Endothelial cell of umbilical vein (primary cell): ENCODE measurements around the gene EPB41L2. TPM values are rescaled to one million over a fixed set of nuclear protein-coding genes. Genes with fewer than 3 reads are reported as not detected.

ENCODE experiments used
- BruUV-seq: library from RNA; stranded (reverse); fragments of 400-500 nt; replicated peaks from 2 replicates; lab custom pipeline; 2021; lab: Mats Ljungman, UMichigan
- CTCF ChIA-PET: fragments of 300-600, 350-600 bp; sonication (Branson Sonifier 250); formaldehyde crosslinking; loops from one replicate; lab custom pipeline; 2021; ENCODE audit warnings: antibody characterized with exemption, inconsistent platforms; lab: Charles Lee
- POLR2A ChIA-PET: fragments of 300-600, 350-600 bp; sonication (Branson Sonifier 250); formaldehyde crosslinking; loops from one replicate; lab custom pipeline; 2021; ENCODE audit warnings: antibody characterized with exemption, inconsistent platforms; lab: Charles Lee
- DNase-seq: peaks from one replicate; pipeline ENCODE4 v3.0.0-alpha.2; 2011; ENCODE audit warnings: low read depth, low spot score
- FAIRE-seq: peaks from 2 replicates; lab custom pipeline; 2011; peaks lifted over from hg19 to GRCh38; lab: Jason Lieb, UNC
- H2AFZ ChIP-seq: 2 replicates; pipeline ENCODE4 v1.6.0; 2012; ENCODE audit warnings: low read depth, low read length, control low read depth, inconsistent platforms
- H3K27ac ChIP-seq: 2 replicates; pipeline ENCODE4 v1.5.1; 2011; ENCODE audit warnings: low read depth, mild to moderate bottlenecking, control low read depth, low read length, moderate library complexity; ENCODE audit not compliant: insufficient read depth
- H3K27me3 ChIP-seq, 2 experiments: 2 replicates each; pipeline versions ENCODE4 v1.6.0 to v1.6.1; 2011; ENCODE audit warnings: low read length in 2 of 2, mixed read lengths in 1 of 2; ENCODE audit not compliant: control insufficient read depth in 2 of 2, insufficient read depth in 2 of 2
- H3K36me3 ChIP-seq, 2 experiments: 2 replicates in 1 of 2; 3 replicates in 1 of 2; pipeline ENCODE4 v1.5.1; 2011; ENCODE audit warnings: low read length in 2 of 2, mild to moderate bottlenecking in 1 of 2, moderate library complexity in 1 of 2; ENCODE audit not compliant: control insufficient read depth in 2 of 2, insufficient read depth in 2 of 2; ENCODE audit errors: extremely low read depth in 1 of 2
- H3K4me1 ChIP-seq: 3 replicates; pipeline ENCODE4 v1.5.1; 2011; ENCODE audit warnings: mild to moderate bottlenecking, low read length; ENCODE audit not compliant: control insufficient read depth, insufficient read depth; ENCODE audit errors: extremely low read depth
- H3K4me2 ChIP-seq: 2 replicates; pipeline ENCODE4 v1.6.1; 2011; ENCODE audit warnings: low read length, control low read depth, mixed read lengths; ENCODE audit not compliant: insufficient read depth
- H3K4me3 ChIP-seq, 3 experiments: fragments of 200-600 bp in 1 of 3; sonication (generic), shearing (Covaris generic) in 1 of 3; replicated peaks in 1 of 3; 2 replicates each; pipeline ENCODE4 v1.5.1; 2011 to 2016; ENCODE audit warnings: control low read depth in 3 of 3, low read length in 3 of 3, mild to moderate bottlenecking in 2 of 3, inconsistent platforms in 1 of 3, low read depth in 1 of 3, moderate library complexity in 1 of 3; ENCODE audit not compliant: insufficient read depth in 1 of 3
- H3K79me2 ChIP-seq: 2 replicates; pipeline ENCODE4 v1.6.0; 2012; ENCODE audit warnings: low read length, inconsistent platforms; ENCODE audit not compliant: control insufficient read depth, insufficient read depth
- H3K9ac ChIP-seq: replicated peaks from 2 replicates; pipeline ENCODE3; 2011; ENCODE audit warnings: low read length, control low read depth; ENCODE audit not compliant: insufficient read depth; ENCODE audit errors: extremely low read depth
- H3K9me1 ChIP-seq: replicated peaks from 3 replicates; pipeline ENCODE4 v1.6.0; 2011; ENCODE audit warnings: mild to moderate bottlenecking, low read length; ENCODE audit not compliant: control insufficient read depth, insufficient read depth; ENCODE audit errors: extremely low read depth
- H3K9me3 ChIP-seq: replicated peaks from 2 replicates; pipeline ENCODE4 v1.5.1; 2012; ENCODE audit warnings: low read length, inconsistent platforms; ENCODE audit not compliant: control insufficient read depth, insufficient read depth
- H4K20me1 ChIP-seq: replicated peaks from 2 replicates; pipeline ENCODE3; 2011; ENCODE audit warnings: mild to moderate bottlenecking, low read length; ENCODE audit not compliant: control insufficient read depth, insufficient read depth; ENCODE audit errors: extremely low read depth
- CTCF ChIP-seq, 2 donors: IDR thresholded peaks; 1 replicate in 1 of 2; 2 replicates in 1 of 2; pipeline ENCODE4 v1.5.1; 2011; ENCODE audit warnings: low read length in 2 of 2, mild to moderate bottlenecking in 2 of 2, moderate library complexity in 2 of 2, control low read depth in 1 of 2, inconsistent platforms in 1 of 2, low read depth in 1 of 2; ENCODE audit not compliant: insufficient read depth in 1 of 2; ENCODE audit errors: extremely low read depth in 1 of 2
- EZH2 ChIP-seq: IDR thresholded peaks from 2 replicates; pipeline ENCODE4 v1.6.1; 2012; ENCODE audit warnings: borderline replicate concordance, low read depth, mild to moderate bottlenecking, moderate library complexity, low read length, inconsistent platforms; ENCODE audit not compliant: severe bottlenecking
- FOS ChIP-seq: IDR thresholded peaks from 2 replicates; pipeline ENCODE4 v1.6.1; 2011; ENCODE audit warnings: mild to moderate bottlenecking, low read length, moderate library complexity, borderline replicate concordance; ENCODE audit not compliant: insufficient read depth
- GATA2 ChIP-seq: IDR thresholded peaks from 2 replicates; pipeline ENCODE4 v1.7.0; 2011; ENCODE audit warnings: low read depth, mild to moderate bottlenecking, moderate library complexity, mixed read lengths, low read length; ENCODE audit not compliant: insufficient read length, insufficient read depth
- JUN ChIP-seq: IDR thresholded peaks from 2 replicates; pipeline ENCODE4 v1.6.1; 2011; ENCODE audit warnings: borderline replicate concordance, low read depth; ENCODE audit not compliant: insufficient read length, insufficient read depth
- MAX ChIP-seq: IDR thresholded peaks from 2 replicates; pipeline ENCODE4 v1.6.1; 2011; ENCODE audit not compliant: insufficient read depth, insufficient read length
- MYC ChIP-seq: IDR thresholded peaks from one replicate; pipeline ENCODE4 v1.6.1; 2011; ENCODE audit warnings: mild to moderate bottlenecking, low read depth, low read length
- POLR2A ChIP-seq: IDR thresholded peaks from 2 replicates; pipeline ENCODE4 v1.6.1; 2012; ENCODE audit warnings: low read depth, mild to moderate bottlenecking, control low read depth, low read length
- POLR2AphosphoS5 ChIP-seq: IDR thresholded peaks from 2 replicates; pipeline ENCODE4 v1.6.1; 2012; ENCODE audit warnings: low read depth, mild to moderate bottlenecking, control low read depth, low read length, moderate library complexity; ENCODE audit not compliant: insufficient read depth
- dilution Hi-C: fragments of 300-500 bp; cut with MboI; formaldehyde crosslinking; loops from one replicate; pipeline ENCODE4 v1.15.0; 2019; ENCODE audit warnings: low sequenced_read_pairs; ENCODE audit not compliant: extremely low pct_ligation_motif_present
- intact Hi-C: fragments of 100-400 bp; cut with micrococcal nuclease; formaldehyde crosslinking; loops from one replicate; pipeline ENCODE4 v1.10.0; 2022
- polyA plus RNA-seq, 4 experiments: library from polyadenylated mRNA; depleted of rRNA in 3 of 4; stranded (reverse) in 3 of 4; unstranded in 1 of 4; fragments of >200 nt; gene quantifications; 2 replicates each; pipeline versions ENCODE4 v1.2.1 to v1.2.3, GENCODE V29; 2011 to 2012; ENCODE audit warnings: missing spikeins in 1 of 4
- total RNA-seq: library from RNA; stranded (reverse); gene quantifications from 2 replicates; pipeline ENCODE4 v1.2.3, GENCODE V29; 2021

EPB41L2 gene
- total and polyA plus RNA-seq, 2 donors (not counting 3 experiments of a cell fraction or from before 2014, with no cell fraction given): 26.5 to 87.7 TPM

GRCh38 chr6:130982135-130982534, 80.9 kb downstream of the EPB41L2 start:
- Histone ChIP-seq H3K27me3 (no peaks in the 10 kb centered on the region), H3K4me1 (peaks cover 3% of the 10 kb centered on the region), H3K79me2 (peaks cover 40% of the 10 kb centered on the region), H4K20me1 (no peaks in the 10 kb centered on the region), H3K4me2 (no peak overlapping the region), H2AFZ (no peak overlapping the region), H3K36me3 (no peaks in the 10 kb centered on the region), H3K27ac (no peak overlapping the region), H3K9ac (no peak overlapping the region), H3K9me1 (peaks cover 2% of the 10 kb centered on the region), H3K9me3 (no peaks in the 10 kb centered on the region), H3K4me3 (no peak overlapping the region)
- TF ChIP-seq JUN (no peak), POLR2A (no peak), GATA2 (no peak)
- dilution Hi-C loops: no loop called here
- ChIA-PET POLR2A (no interaction called here), CTCF (interaction anchor here (1.0 to 2.1 kb wide), 3 partner anchors 12 to 125 kb away, joined by 3 to 6 read pairs (median 3); no protein-coding TSS in a partner anchor)
- intact Hi-C loops: no loop called here
- DNase-seq (no peak), FAIRE-seq (no peak)
- BruUV-seq: no TSS peak

GRCh38 chr6:130981409-130981808, 81.6 kb downstream of the EPB41L2 start:
- FAIRE-seq (no peak), DNase-seq (no peak)
- H3K9me3 ChIP-seq: no peaks in the 10 kb centered on the region
- BruUV-seq: no TSS peak
- H3K4me2 ChIP-seq: no peak overlapping the region
- no peaks in the 10 kb centered on the region for H3K36me3 ChIP-seq
- H3K9me1 ChIP-seq: peaks cover 2% of the 10 kb centered on the region
- dilution Hi-C loops: no loop called here
- H4K20me1 ChIP-seq: no peaks in the 10 kb centered on the region
- H3K79me2 ChIP-seq: peaks cover 48% of the 10 kb centered on the region
- ChIA-PET CTCF (interaction anchor here (1.0 to 2.1 kb wide), 5 partner anchors 11 to 126 kb away, joined by 3 to 6 read pairs (median 3); no protein-coding TSS in a partner anchor), POLR2A (no interaction called here)
- H3K27ac ChIP-seq: no peak overlapping the region
- H3K4me1 ChIP-seq: peaks cover 3% of the 10 kb centered on the region
- no peak overlapping the region for H3K4me3 ChIP-seq
- no peak overlapping the region for H3K9ac ChIP-seq
- intact Hi-C loops: no loop called here
- H3K27me3 ChIP-seq: no peaks in the 10 kb centered on the region
- no peak overlapping the region for H2AFZ ChIP-seq
- TF ChIP-seq POLR2A (no peak), EZH2 (no peak), MAX (no peak), CTCF (IDR thresholded peaks at IDR 0.05; ENCODE audit: extremely low read depth in 1 of 2, insufficient read depth in 1 of 2, low read depth in 1 of 2, low read length in 2 of 2) (no peak), JUN (no peak), MYC (no peak), FOS (no peak), POLR2AphosphoS5 (no peak), GATA2 (no peak)
